HepG2 (cell line): Measurements from ENCODE around the gene FNDC8. TPM values are rescaled to one million over a fixed set of nuclear protein-coding genes. Genes with fewer than 3 reads are reported as not detected.

Source experiments
- ATAC-seq: fragments of 200-7000 bp; cut with Tn5 transposase; 3 replicates; pipeline ENCODE4 v1.9.1; 2020; ENCODE audit warnings: mild to moderate bottlenecking, moderate library complexity
- BruUV-seq: library from RNA; stranded (reverse); fragments of 400-500 nt; replicated peaks from 2 replicates; lab custom pipeline; 2021; lab: Mats Ljungman, UMichigan
- CTCF ChIA-PET: fragments of 300-600 bp; formaldehyde crosslinking; extraction: SDS; loops from one replicate; lab custom pipeline; 2021; ENCODE audit warnings: low total read pairs, inconsistent platforms, low intra/inter-chr PET ratio; lab: Yijun Ruan, JAX
- POLR2A ChIA-PET: fragments of 350-600 bp; sonication (Branson Sonifier 250); formaldehyde crosslinking; loops from one replicate; lab custom pipeline; 2020; ENCODE audit warnings: antibody characterized with exemption, inconsistent platforms; lab: Yijun Ruan, JAX
- DNase-seq: peaks from one replicate; pipeline ENCODE4 v3.0.0-alpha.2; 2015; ENCODE audit warnings: low spot score
- FAIRE-seq: peaks from 3 replicates; lab custom pipeline; 2011; peaks lifted over from hg19 to GRCh38; lab: Jason Lieb, UNC
- H2AFZ ChIP-seq: one replicate; pipeline ENCODE4 v1.6.1; 2011; ENCODE audit warnings: low read length, inconsistent platforms
- H3K27ac ChIP-seq: fragments of 300-600 bp; 3 replicates; pipeline ENCODE4 v1.8.0; 2011; ENCODE audit warnings: mixed run types, mild to moderate bottlenecking, mixed read lengths, low read length, inconsistent platforms; ENCODE audit not compliant: insufficient read depth; ENCODE audit errors: extremely low read length
- H3K27me3 ChIP-seq, 2 experiments: fragments of 200-600 bp in 1 of 2; 2 replicates in 1 of 2; 3 replicates in 1 of 2; pipeline versions ENCODE4 v1.6.0 to v1.8.0; 2011; ENCODE audit warnings: low read length in 2 of 2, mild to moderate bottlenecking in 2 of 2, moderate library complexity in 2 of 2, inconsistent platforms in 1 of 2; ENCODE audit not compliant: insufficient read depth in 2 of 2, control insufficient read depth in 1 of 2
- H3K36me3 ChIP-seq, 2 experiments: fragments of 200-600 bp in 1 of 2; replicated peaks in 1 of 2; 2 replicates in 1 of 2; 3 replicates in 1 of 2; pipeline versions ENCODE4 v1.5.1 to v1.8.0; 2011; ENCODE audit warnings: low read length in 2 of 2, inconsistent platforms in 1 of 2; ENCODE audit not compliant: insufficient read depth in 2 of 2, control insufficient read depth in 1 of 2
- H3K4me1 ChIP-seq: 2 replicates; pipeline ENCODE4 v1.5.1; 2012; ENCODE audit warnings: low read length, inconsistent platforms; ENCODE audit not compliant: insufficient read depth
- H3K4me2 ChIP-seq: 2 replicates; pipeline ENCODE4 v1.6.0; 2011; ENCODE audit warnings: low read depth, low read length, inconsistent platforms
- H3K4me3 ChIP-seq, 3 experiments: fragments of 200-600 bp in 1 of 3; sonication (generic), shearing (Covaris generic) in 1 of 3; replicated peaks in 1 of 3; 2 replicates each; pipeline ENCODE4 v1.5.1; 2011 to 2016; ENCODE audit warnings: low read length in 3 of 3, inconsistent platforms in 2 of 3, low read depth in 2 of 3, mild to moderate bottlenecking in 2 of 3, control low read depth in 1 of 3, mixed read lengths in 1 of 3; ENCODE audit not compliant: insufficient read depth in 1 of 3
- H3K79me2 ChIP-seq: one replicate; pipeline ENCODE4 v1.6.1; 2011; ENCODE audit warnings: low read length, inconsistent platforms; ENCODE audit not compliant: insufficient read depth
- H3K9ac ChIP-seq: 2 replicates; pipeline ENCODE4 v1.6.0; 2011; ENCODE audit warnings: mild to moderate bottlenecking, low read depth, low read length, inconsistent platforms; ENCODE audit not compliant: insufficient read depth
- H3K9me3 ChIP-seq: 2 replicates; pipeline ENCODE4 v1.5.1; 2012; ENCODE audit warnings: mild to moderate bottlenecking, low read length
- H4K20me1 ChIP-seq: 2 replicates; pipeline ENCODE4 v1.6.0; 2011; ENCODE audit warnings: inconsistent platforms, mild to moderate bottlenecking, low read length, moderate library complexity; ENCODE audit not compliant: insufficient read depth
- TGIF2 ChIP-seq: IDR thresholded peaks from 2 replicates; pipeline ENCODE4 v1.6.1; 2016; ENCODE audit warnings: control low read depth, missing compliant biosample characterization
- ZNF138 ChIP-seq: sonication (generic); formaldehyde crosslinking; IDR thresholded peaks from 2 replicates; pipeline ENCODE4 v1.5.0; 2020; ENCODE audit warnings: mild to moderate bottlenecking, low read depth, missing genetic modification reagents
- WGBS: methylation state at CpG from one replicate; pipeline ENCODE4 v1.1.6; 2017; ENCODE audit warnings: low lambda C conversion rate; 5-methylcytosine and 5-hydroxymethylcytosine counted together
- in situ Hi-C: cut with HindIII; loops from 2 replicates; pipeline ENCODE4 v1.10.0; 2017; ENCODE audit warnings: low pct_unique_long_range_greater_than_20kb; ENCODE audit not compliant: extremely low pct_ligation_motif_present
- intact Hi-C: fragments of 100-400 bp; cut with micrococcal nuclease; formaldehyde crosslinking; loops from one replicate; pipeline ENCODE4 v1.10.0; 2022; ENCODE audit not compliant: unreplicated experiment
- polyA plus RNA-seq, 8 experiments: library from polyadenylated mRNA; depleted of rRNA in 3 of 8; stranded (reverse) in 7 of 8; unstranded in 1 of 8; fragments of >200 nt; fragmentation: Illumina TruSeq in 4 of 8; extraction: Trizol in 4 of 8; gene quantifications; 2 replicates each; pipeline versions ENCODE4 v1.2.1 to v1.2.3, GENCODE V29; 2011 to 2016; ENCODE audit warnings: low read depth in 4 of 8, missing spikeins in 1 of 8, mixed read lengths in 1 of 8; ENCODE audit not compliant: insufficient read depth in 1 of 8
- total RNA-seq, 5 experiments: library from RNA; depleted of rRNA; stranded (reverse); fragments of >200 nt; fragmentation: Illumina TruSeq; extraction: Trizol; gene quantifications; 2 replicates each; pipeline ENCODE4 v1.2.3, GENCODE V29; 2016; ENCODE audit warnings: low read depth in 1 of 5
- TF ChIP-seq, protein P1 (sequence below): sonication (generic); formaldehyde crosslinking; IDR thresholded peaks from 2 replicates; pipeline ENCODE4 v1.4.0; 2020; ENCODE audit warnings: missing genetic modification reagents, mild to moderate bottlenecking, borderline replicate concordance
- TF ChIP-seq, protein P2 (sequence below): sonication (generic); formaldehyde crosslinking; IDR thresholded peaks from 2 replicates; pipeline ENCODE4 v1.4.0; 2020; ENCODE audit warnings: missing genetic modification reagents
- TF ChIP-seq, protein P3 (sequence below): IDR thresholded peaks from 2 replicates; pipeline ENCODE4 v1.6.1; 2016; ENCODE audit warnings: mild to moderate bottlenecking
- TF ChIP-seq, protein P4 (sequence below): sonication (generic); formaldehyde crosslinking; IDR thresholded peaks from 2 replicates; pipeline ENCODE4 v1.4.0; 2020; ENCODE audit warnings: mild to moderate bottlenecking, missing genetic modification reagents
- TF ChIP-seq, protein P5 (sequence below): IDR thresholded peaks from 2 replicates; pipeline ENCODE4 v1.6.1; 2016; ENCODE audit warnings: low read depth, borderline replicate concordance

The FNDC8 gene
- total and polyA plus RNA-seq, 2 of the 13 experiments (the other 11 are each of a cell fraction or from before 2014, with no cell fraction given), result not detected

DNA sequence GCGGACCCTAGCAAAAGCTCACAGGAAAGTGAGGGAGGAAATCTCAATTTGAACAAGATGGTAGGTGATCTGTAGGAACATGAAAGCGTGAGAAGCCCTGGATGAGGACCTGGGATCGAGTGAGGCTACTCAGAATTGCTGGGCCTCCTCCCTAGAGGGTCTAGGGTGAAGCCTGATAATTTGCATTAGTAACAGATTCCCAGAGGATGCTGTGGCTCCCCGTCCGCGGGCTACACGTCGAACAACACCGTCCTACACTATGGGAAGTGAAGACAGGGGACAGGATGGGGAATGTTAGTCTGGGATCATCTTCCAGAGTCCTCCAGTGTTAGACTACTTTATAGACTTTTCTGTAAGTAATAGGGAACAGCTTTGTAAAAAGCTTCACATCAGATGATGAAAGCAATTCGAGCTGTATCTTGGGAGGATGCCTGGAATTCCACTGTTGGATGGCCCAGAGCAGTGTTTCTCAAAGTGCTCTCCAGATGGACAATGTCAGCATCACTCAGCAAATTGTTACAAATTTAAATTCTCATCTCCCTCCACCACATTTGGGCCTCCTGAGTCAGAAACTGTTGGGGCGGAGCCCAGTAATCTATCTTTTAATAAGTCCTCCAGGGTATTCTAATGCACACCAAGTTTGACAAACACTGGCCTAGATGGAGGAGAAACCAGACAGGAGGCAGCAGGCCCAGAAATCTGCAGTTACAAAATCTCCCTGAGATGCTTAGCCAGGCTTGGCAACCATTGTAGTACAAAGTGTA is 6.5 kb downstream of the FNDC8 start:
- H4K20me1 ChIP-seq, result no peaks in the 10 kb centered on the region
- H3K36me3 ChIP-seq, result peaks cover 1 to 15% of the 10 kb centered on the region in 2 experiments; a peak in 2 of 5 replicates
- ATAC-seq, result no peak
- TF ChIP-seq TGIF2 (CRISPR knock-in tag) (no peak), ZNF138 (no peak)
- TF ChIP-seq, protein P1, sequence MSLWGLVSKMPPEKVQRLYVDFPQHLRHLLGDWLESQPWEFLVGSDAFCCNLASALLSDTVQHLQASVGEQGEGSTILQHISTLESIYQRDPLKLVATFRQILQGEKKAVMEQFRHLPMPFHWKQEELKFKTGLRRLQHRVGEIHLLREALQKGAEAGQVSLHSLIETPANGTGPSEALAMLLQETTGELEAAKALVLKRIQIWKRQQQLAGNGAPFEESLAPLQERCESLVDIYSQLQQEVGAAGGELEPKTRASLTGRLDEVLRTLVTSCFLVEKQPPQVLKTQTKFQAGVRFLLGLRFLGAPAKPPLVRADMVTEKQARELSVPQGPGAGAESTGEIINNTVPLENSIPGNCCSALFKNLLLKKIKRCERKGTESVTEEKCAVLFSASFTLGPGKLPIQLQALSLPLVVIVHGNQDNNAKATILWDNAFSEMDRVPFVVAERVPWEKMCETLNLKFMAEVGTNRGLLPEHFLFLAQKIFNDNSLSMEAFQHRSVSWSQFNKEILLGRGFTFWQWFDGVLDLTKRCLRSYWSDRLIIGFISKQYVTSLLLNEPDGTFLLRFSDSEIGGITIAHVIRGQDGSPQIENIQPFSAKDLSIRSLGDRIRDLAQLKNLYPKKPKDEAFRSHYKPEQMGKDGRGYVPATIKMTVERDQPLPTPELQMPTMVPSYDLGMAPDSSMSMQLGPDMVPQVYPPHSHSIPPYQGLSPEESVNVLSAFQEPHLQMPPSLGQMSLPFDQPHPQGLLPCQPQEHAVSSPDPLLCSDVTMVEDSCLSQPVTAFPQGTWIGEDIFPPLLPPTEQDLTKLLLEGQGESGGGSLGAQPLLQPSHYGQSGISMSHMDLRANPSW (CRISPR knock-in tag), result no peak
- TF ChIP-seq, protein P2, sequence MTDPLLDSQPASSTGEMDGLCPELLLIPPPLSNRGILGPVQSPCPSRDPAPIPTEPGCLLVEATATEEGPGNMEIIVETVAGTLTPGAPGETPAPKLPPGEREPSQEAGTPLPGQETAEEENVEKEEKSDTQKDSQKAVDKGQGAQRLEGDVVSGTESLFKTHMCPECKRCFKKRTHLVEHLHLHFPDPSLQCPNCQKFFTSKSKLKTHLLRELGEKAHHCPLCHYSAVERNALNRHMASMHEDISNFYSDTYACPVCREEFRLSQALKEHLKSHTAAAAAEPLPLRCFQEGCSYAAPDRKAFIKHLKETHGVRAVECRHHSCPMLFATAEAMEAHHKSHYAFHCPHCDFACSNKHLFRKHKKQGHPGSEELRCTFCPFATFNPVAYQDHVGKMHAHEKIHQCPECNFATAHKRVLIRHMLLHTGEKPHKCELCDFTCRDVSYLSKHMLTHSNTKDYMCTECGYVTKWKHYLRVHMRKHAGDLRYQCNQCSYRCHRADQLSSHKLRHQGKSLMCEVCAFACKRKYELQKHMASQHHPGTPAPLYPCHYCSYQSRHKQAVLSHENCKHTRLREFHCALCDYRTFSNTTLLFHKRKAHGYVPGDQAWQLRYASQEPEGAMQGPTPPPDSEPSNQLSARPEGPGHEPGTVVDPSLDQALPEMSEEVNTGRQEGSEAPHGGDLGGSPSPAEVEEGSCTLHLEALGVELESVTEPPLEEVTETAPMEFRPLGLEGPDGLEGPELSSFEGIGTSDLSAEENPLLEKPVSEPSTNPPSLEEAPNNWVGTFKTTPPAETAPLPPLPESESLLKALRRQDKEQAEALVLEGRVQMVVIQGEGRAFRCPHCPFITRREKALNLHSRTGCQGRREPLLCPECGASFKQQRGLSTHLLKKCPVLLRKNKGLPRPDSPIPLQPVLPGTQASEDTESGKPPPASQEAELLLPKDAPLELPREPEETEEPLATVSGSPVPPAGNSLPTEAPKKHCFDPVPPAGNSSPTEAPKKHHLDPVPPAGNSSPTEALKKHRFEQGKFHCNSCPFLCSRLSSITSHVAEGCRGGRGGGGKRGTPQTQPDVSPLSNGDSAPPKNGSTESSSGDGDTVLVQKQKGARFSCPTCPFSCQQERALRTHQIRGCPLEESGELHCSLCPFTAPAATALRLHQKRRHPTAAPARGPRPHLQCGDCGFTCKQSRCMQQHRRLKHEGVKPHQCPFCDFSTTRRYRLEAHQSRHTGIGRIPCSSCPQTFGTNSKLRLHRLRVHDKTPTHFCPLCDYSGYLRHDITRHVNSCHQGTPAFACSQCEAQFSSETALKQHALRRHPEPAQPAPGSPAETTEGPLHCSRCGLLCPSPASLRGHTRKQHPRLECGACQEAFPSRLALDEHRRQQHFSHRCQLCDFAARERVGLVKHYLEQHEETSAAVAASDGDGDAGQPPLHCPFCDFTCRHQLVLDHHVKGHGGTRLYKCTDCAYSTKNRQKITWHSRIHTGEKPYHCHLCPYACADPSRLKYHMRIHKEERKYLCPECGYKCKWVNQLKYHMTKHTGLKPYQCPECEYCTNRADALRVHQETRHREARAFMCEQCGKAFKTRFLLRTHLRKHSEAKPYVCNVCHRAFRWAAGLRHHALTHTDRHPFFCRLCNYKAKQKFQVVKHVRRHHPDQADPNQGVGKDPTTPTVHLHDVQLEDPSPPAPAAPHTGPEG (CRISPR knock-in tag), result no peak
- TF ChIP-seq, protein P3, sequence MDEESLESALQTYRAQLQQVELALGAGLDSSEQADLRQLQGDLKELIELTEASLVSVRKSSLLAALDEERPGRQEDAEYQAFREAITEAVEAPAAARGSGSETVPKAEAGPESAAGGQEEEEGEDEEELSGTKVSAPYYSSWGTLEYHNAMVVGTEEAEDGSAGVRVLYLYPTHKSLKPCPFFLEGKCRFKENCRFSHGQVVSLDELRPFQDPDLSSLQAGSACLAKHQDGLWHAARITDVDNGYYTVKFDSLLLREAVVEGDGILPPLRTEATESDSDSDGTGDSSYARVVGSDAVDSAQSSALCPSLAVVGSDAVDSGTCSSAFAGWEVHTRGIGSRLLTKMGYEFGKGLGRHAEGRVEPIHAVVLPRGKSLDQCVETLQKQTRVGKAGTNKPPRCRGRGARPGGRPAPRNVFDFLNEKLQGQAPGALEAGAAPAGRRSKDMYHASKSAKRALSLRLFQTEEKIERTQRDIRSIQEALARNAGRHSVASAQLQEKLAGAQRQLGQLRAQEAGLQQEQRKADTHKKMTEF, result no peak
- TF ChIP-seq, protein P4, sequence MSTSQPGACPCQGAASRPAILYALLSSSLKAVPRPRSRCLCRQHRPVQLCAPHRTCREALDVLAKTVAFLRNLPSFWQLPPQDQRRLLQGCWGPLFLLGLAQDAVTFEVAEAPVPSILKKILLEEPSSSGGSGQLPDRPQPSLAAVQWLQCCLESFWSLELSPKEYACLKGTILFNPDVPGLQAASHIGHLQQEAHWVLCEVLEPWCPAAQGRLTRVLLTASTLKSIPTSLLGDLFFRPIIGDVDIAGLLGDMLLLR, result no peak
- TF ChIP-seq, protein P5, sequence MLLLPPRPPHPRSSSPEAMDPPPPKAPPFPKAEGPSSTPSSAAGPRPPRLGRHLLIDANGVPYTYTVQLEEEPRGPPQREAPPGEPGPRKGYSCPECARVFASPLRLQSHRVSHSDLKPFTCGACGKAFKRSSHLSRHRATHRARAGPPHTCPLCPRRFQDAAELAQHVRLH (CRISPR knock-in tag), result no peak
- 86% methylated on average over 11 of the region's 11 CpGs for WGBS
- no peaks in the 10 kb centered on the region for H3K4me1 ChIP-seq
- ChIA-PET POLR2A (interaction anchor here (1.3 kb wide), 1 partner anchor 147 kb away, joined by 3 read pairs; no protein-coding TSS in a partner anchor), CTCF (no interaction called here)
- no peak for FAIRE-seq
- no peaks in the 10 kb centered on the region for H3K27me3 ChIP-seq
- intact Hi-C loops (no loop called here), in situ Hi-C loops (loop anchor here (10.0 kb wide), 1 partner anchor 703 kb away; no protein-coding TSS in a partner anchor)
- no peak overlapping the region for H3K9ac ChIP-seq
- H3K4me3 ChIP-seq, result no peak overlapping the region
- no peak overlapping the region for H3K4me2 ChIP-seq
- BruUV-seq, result no TSS peak
- no peaks in the 10 kb centered on the region for H3K79me2 ChIP-seq
- no peak for DNase-seq
- no peak overlapping the region for H2AFZ ChIP-seq
- no peak overlapping the region for H3K27ac ChIP-seq
- H3K9me3 ChIP-seq, result no peaks in the 10 kb centered on the region
